Measurements from ENCODE around the gene KY.

KY gene

GRCh38 chr3:134667956-134668355 lies 17.1 kb upstream of the KY start:
- TF ChIP-seq EZH2phosphoT487 (IDR thresholded peaks at IDR 0.05; ENCODE audit: borderline replicate concordance, low read length) = no peak
- H3K4me2 ChIP-seq (ENCODE audit: low read length) = no peak overlapping the region
- H3K4me3 ChIP-seq (ENCODE audit: low read length) = no peak overlapping the region

GRCh38 chr3:134667406-134667805 lies 16.6 kb upstream of the KY start:
- H3K4me2 ChIP-seq (ENCODE audit: low read length) = no peak overlapping the region
- no peaks in the 10 kb centered on the region for H3K36me3 ChIP-seq (ENCODE audit: control insufficient read depth, low read length)
- H3K9me3 ChIP-seq (ENCODE audit: control insufficient read depth, insufficient read depth, low read length) = no peaks in the 10 kb centered on the region

More at GRCh38 chr3:134667956-134668355, 17.1 kb upstream of the KY start:
- H3K27me3 ChIP-seq (ENCODE audit: control insufficient read depth, low read length) = no peaks in the 10 kb centered on the region
- H3K36me3 ChIP-seq (ENCODE audit: control insufficient read depth, low read length) = no peaks in the 10 kb centered on the region
- no peaks in the 10 kb centered on the region for H3K79me2 ChIP-seq (ENCODE audit: control insufficient read depth, low read length)
- no peaks in the 10 kb centered on the region for H4K20me1 ChIP-seq (ENCODE audit: control insufficient read depth, insufficient read depth, low read depth, low read length)
- H3K9me3 ChIP-seq (ENCODE audit: control insufficient read depth, insufficient read depth, low read length) = peaks cover 3% of the 10 kb centered on the region; the same call in 1 of the 2 replicates
- H3F3A ChIP-seq (ENCODE audit: control insufficient read depth, insufficient read depth) = no peaks in the 10 kb centered on the region
- no peaks in the 10 kb centered on the region for H3K9me2 ChIP-seq (replicated peaks; ENCODE audit: control insufficient read depth, low read length)
- H3K27ac ChIP-seq (ENCODE audit: low read depth, low read length) = no peak overlapping the region
- no peaks in the 10 kb centered on the region for H3K4me1 ChIP-seq (ENCODE audit: control insufficient read depth, low read length)

DNA sequence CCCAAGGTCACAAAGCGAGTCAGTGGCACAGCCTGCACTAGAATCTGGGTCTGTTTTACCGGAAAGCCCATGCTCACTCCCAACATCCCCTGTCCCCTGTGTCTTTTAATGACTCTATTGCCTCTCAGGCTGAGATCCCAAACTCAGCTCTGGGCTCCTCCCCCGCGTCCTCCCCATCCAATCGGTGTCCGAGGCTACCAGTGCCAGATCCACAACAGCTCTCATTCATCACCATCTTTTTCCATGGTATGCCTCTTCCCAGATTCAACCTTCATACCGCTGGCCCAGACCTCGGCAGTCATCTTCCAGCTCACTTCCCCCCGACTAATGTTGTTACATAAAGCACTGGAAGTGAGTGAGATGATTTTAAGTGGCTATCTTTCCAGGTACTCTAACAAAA lies 16.1 kb upstream of the KY start:
- TF ChIP-seq EZH2phosphoT487 (IDR thresholded peaks at IDR 0.05; ENCODE audit: borderline replicate concordance, low read length) (no peak), CTCF (IDR thresholded peaks at IDR 0.05; ENCODE audit: low read depth, low read length, poor library complexity, severe bottlenecking) (no peak)
- Histone ChIP-seq H3F3A (ENCODE audit: control insufficient read depth, insufficient read depth) (no peaks in the 10 kb centered on the region), H3K4me2 (ENCODE audit: low read length) (no peak overlapping the region)

More at GRCh38 chr3:134667406-134667805, 16.6 kb upstream of the KY start:
- no peaks in the 10 kb centered on the region for H3K27me3 ChIP-seq (ENCODE audit: control insufficient read depth, low read length)
- no peak overlapping the region for H3K27ac ChIP-seq (ENCODE audit: low read depth, low read length)
- no peak for TF ChIP-seq CTCF (IDR thresholded peaks at IDR 0.05; ENCODE audit: low read depth, low read length, poor library complexity, severe bottlenecking)
- no peak for TF ChIP-seq EZH2phosphoT487 (IDR thresholded peaks at IDR 0.05; ENCODE audit: borderline replicate concordance, low read length)
- no peaks in the 10 kb centered on the region for H3F3A ChIP-seq (ENCODE audit: control insufficient read depth, insufficient read depth)
- H3K4me1 ChIP-seq (ENCODE audit: control insufficient read depth, low read length) = no peaks in the 10 kb centered on the region
- no peaks in the 10 kb centered on the region for H3K9me2 ChIP-seq (replicated peaks; ENCODE audit: control insufficient read depth, low read length)
- no peak overlapping the region for H3K4me3 ChIP-seq (ENCODE audit: low read length)
- H3K79me2 ChIP-seq (ENCODE audit: control insufficient read depth, low read length) = no peaks in the 10 kb centered on the region
- no peaks in the 10 kb centered on the region for H4K20me1 ChIP-seq (ENCODE audit: control insufficient read depth, insufficient read depth, low read depth, low read length)

GRCh38 chr3:134666466-134666865 lies 15.6 kb upstream of the KY start:
- no peaks in the 10 kb centered on the region for H3K36me3 ChIP-seq (ENCODE audit: control insufficient read depth, low read length)
- no peaks in the 10 kb centered on the region for H3K9me3 ChIP-seq (ENCODE audit: control insufficient read depth, insufficient read depth, low read length)
- H3F3A ChIP-seq (ENCODE audit: control insufficient read depth, insufficient read depth) = no peaks in the 10 kb centered on the region
- H3K4me3 ChIP-seq (ENCODE audit: low read length) = no peak overlapping the region
- H3K79me2 ChIP-seq (ENCODE audit: control insufficient read depth, low read length) = no peaks in the 10 kb centered on the region
- H3K4me1 ChIP-seq (ENCODE audit: control insufficient read depth, low read length) = no peaks in the 10 kb centered on the region
- H4K20me1 ChIP-seq (ENCODE audit: control insufficient read depth, insufficient read depth, low read depth, low read length) = no peaks in the 10 kb centered on the region
- H3K27ac ChIP-seq (ENCODE audit: low read depth, low read length) = no peak overlapping the region
- H3K4me2 ChIP-seq (ENCODE audit: low read length) = no peak overlapping the region
- no peak for TF ChIP-seq CTCF (IDR thresholded peaks at IDR 0.05; ENCODE audit: low read depth, low read length, poor library complexity, severe bottlenecking)
- no peak for TF ChIP-seq EZH2phosphoT487 (IDR thresholded peaks at IDR 0.05; ENCODE audit: borderline replicate concordance, low read length)
- H3K9me2 ChIP-seq (replicated peaks; ENCODE audit: control insufficient read depth, low read length) = no peaks in the 10 kb centered on the region
- H3K27me3 ChIP-seq (ENCODE audit: control insufficient read depth, low read length) = no peaks in the 10 kb centered on the region

More for the DNA sequence above, 16.1 kb upstream of the KY start:
- Histone ChIP-seq H3K4me1 (ENCODE audit: control insufficient read depth, low read length) (no peaks in the 10 kb centered on the region), H3K27me3 (ENCODE audit: control insufficient read depth, low read length) (no peaks in the 10 kb centered on the region), H3K4me3 (ENCODE audit: low read length) (no peak overlapping the region), H3K9me2 (replicated peaks; ENCODE audit: control insufficient read depth, low read length) (no peaks in the 10 kb centered on the region), H3K36me3 (ENCODE audit: control insufficient read depth, low read length) (no peaks in the 10 kb centered on the region), H3K79me2 (ENCODE audit: control insufficient read depth, low read length) (no peaks in the 10 kb centered on the region), H3K27ac (ENCODE audit: low read depth, low read length) (no peak overlapping the region), H3K9me3 (ENCODE audit: control insufficient read depth, insufficient read depth, low read length) (no peaks in the 10 kb centered on the region), H4K20me1 (ENCODE audit: control insufficient read depth, insufficient read depth, low read depth, low read length) (no peaks in the 10 kb centered on the region)

Data from DOHH2 (cell line).